Kidney capillary endothelial cell (primary cell): ENCODE results near the gene CFAP92.
"Not testable (repeated sequence)": the region's sequence is repeated elsewhere in the genome, so short reads cannot be mapped to it uniquely, and the experiment has no call there.

Experiments used
- DNase-seq: peaks from one replicate; pipeline ENCODE4 v3.0.0-alpha.2; 2018; ENCODE audit warnings: low spot score

CFAP92 gene

DNA sequence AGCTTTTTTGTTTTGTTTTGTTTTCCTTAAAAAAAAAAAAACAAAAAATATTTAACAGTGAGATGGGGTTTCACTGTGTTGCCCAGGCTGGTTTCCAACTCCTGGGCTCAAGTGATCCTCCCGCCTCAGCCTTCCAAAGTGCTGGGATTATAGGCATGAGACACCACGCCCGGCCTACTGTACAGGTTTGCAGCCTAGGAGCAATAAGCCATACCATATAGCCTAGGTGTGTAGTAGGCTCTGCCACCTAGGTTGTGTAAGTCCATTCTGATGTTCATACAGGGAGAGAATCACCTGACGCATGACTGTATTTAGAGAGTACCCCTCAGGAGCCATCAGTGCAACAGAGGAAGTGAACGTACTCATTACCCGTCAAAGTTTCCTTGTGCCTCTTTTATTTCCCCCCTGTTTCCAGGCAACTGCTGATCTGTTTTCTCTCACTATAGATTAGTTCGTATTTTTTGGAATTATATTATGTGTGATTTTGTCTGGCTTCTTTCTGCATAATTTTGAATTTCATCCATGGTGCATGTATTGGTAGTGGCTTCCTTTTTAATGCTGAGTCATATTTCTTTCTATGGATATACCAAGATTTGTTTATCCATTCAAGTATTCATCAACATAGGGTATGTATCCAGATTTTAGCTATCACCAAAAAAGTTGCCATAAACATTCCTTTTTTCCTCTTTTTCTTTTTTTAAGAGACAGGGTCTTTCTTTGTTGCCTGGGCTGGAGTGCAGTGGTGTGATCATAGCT, 104.6 kb downstream of the CFAP92 start:
- DNase-seq: no peak

DNA sequence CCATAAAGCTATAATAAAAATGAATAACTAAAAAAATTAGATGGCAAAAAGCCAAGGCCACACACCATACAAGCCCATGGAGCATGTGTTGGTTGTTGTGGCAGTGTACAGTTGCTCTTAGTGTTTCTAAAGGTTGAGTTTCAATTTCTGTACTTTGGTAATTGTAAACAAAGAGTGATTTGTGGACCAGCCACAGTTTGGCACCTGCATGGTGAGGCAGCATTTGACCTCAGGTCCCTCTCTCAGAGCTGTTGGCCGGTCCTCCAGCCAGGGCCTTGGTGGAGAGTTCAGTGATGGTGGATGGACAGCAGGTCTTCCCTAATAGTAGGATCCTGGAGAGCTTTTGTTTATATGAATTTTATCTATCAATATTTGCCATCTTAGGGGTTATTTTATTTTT, 108.9 kb downstream of the CFAP92 start:
- no peak for DNase-seq

DNA sequence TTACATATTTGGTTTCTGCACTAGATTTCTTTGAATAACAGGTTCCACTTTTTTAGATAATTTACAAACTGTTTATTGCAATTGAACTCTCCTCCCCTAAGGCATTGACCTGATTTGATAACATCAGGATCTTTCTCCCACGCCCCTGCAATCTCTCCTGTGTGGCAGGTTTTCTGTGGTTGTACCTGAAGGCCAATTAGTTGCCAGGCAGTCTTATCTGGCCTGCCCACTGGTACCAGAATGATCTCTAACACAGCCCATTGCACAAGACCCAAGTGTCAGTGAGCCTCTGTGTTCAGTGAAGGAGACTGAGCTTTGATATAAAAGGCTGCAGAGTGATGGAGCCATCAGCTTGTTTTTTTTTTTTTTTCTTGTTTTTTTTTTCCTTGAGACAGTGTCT, 111.2 kb downstream of the CFAP92 start:
- DNase-seq: no peak

DNA sequence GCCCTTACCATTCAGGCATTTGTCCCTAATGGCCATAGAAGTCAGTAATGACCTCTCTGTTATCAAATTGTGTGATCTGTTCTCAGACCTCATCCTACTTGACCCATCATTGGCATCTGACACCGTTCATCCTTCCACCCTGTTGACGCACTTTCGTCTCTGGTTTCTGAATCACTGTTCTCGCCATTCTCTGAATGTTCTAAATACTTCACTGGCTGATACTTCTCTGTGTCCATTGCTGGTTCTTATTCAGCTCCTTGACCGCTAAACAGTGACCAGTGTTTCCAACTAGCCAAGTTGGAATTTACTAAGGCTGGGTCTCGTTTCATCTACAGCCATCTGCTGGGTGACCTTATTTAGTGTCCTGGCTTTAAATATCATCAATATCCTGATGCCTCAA, 112.3 kb downstream of the CFAP92 start:
- DNase-seq: no peak

DNA sequence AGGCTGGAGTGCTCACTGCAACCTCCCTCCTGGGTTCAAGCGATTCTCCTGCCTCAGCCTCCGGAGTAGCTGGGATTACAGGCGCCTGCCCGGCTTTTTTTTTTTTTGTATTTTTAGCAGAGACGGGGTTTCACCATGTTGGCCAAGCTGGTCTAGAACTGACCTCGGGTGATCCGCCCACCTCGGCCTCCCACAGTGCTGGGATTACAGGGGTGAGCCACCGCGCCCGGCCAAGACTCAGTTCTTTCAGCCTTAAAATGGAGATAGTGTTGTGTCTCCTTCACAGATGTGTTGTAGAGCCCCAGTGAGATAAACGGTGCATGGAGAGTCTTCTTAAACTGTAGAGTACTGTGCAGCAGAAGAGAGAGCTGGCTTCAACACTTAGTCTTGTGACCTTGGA, 113.4 kb downstream of the CFAP92 start:
- DNase-seq: not testable (repeated sequence)

DNA sequence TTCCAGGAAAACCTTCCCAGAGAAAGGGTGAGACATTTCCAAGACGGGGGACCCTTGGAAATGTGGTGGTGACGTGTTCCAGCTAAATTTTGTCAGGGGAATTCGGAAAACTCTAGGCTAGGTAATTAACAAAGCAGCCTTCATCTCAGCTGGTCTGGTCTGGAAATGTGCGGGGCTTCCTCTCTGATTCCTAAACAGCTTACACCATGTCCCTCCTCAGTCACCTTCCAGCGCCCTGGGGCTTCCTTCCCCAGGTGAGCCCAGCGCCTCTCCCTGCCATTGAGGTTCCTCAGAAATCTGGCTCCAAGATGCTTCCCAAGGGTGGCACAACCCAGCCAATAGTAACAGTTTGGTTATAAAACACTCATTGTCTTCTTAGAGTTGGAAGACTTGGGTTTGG, 113.9 kb downstream of the CFAP92 start:
- DNase-seq: no peak

DNA sequence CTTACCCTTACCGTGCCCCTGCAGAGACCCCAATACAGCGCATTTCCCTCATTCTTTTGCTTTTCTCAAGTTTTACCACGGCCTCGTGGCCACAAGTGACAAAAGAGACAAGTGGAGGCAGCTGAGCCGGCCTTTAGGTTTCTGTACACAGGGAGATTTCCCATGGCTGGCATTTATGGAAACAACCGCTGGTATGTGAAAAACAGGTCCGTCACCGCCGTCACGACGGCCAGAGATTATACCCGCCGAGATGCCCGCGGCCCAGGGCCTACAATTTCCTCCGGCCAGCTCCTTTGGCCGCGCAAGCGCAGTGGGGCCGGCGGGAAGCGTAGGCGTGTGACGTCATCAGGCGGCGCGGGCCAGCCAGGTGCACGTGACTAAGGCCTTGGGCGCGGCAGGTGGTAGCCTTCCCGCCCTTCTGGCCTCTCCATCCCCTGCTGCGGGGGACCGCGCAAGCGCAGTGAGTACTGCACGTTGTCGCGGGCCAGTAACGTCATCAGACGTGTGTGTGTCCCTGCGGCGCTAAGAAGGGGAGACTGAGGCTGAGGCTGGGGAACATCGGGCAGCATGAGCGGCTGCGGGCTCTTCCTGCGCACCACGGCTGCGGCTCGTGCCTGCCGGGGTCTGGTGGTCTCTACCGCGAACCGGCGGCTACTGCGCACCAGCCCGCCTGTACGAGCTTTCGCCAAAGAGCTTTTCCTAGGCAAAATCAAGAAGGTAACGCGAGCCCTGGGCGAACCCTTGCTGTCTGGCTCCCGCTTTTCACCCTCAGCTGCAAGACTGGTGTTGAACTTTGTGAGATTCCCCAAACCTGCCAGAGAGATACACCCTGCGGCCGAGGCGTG, 114.5 kb downstream of the CFAP92 start, which contains the start of gene ACAD9:
Gene ACAD9 (plus strand): TSS at position 496 of the 845 bp plus-strand sequence. CDS start 72 bp downstream, at position 568.
- DNase-seq: peak; percentile 98

DNA sequence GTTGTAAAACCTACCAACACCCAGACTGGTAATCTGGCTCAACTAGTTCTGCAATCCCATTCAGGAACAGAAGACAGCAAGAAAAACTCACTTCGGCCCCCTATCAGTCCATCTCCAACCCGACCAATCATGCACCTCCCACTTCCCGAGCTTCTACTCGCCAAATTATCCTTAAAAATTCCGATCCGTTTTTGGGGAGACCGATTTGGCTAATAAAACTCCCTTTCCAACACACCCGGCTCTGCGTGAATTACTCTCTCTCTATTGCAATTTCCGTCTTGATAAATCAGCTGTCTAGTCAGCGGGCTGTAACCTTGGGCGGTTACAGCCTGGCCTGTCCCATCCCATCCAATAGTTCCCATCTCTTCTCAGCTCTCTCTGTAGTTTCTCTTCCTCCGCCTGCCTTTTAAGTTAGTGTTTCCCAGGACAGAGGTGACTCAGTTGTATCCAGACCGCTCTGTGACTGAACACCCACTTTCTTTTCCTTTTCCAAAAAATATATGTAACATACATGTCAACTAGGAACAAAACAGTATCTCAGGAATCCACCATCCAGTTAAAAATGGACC, 115.2 kb downstream of the CFAP92 start:
- DNase-seq: peak; percentile 53

DNA sequence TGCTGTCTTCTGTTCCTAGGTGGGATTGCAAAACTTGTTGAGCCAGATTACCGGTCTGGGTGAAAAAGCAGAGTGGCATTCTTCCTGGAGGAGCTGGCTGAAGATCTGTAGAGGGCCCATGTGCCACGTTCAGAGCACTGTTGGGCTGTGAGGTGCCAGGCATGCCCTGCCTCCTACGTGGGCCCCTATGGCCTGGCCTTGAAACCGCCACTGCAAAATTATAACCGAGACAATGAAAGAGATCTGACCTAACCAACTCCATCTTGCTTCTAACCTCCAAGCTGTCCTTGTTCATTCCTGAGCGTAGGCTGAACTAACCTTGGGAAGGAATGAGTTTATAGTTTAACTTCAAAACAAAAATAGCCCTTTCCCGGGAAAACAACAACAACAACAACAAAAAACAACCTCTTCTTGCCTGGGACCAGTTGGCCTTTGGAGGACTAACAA, 115.8 kb downstream of the CFAP92 start:
- no peak for DNase-seq

DNA sequence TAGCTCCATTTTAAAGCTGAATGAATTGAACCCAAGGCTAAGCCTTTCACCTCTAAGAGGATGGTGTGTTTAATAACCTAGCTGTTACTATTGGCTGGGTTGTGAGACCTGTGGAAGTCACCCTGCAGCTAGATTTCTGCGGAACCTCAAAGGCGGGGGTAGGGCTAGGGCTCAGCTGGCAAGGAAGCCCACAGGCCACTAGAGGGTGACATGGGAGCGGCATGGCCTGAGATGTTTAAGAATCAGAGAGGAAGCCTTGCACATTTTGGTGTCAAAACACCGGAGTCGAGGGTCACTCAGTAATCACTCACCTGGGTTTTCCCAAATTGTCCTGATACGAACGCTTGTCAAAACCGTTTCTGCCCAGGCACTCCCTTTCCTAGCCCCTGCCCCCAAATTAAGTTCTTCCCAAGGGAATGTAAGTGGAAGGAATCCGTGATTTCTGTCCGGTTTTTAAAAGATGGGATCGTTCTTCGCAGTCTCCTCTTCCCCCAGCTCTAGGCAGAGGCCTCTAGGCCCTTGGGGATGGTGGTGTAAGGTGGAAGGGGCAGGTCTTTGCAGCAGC, 118.2 kb downstream of the CFAP92 start:
- DNase-seq: peak; percentile 50

DNA sequence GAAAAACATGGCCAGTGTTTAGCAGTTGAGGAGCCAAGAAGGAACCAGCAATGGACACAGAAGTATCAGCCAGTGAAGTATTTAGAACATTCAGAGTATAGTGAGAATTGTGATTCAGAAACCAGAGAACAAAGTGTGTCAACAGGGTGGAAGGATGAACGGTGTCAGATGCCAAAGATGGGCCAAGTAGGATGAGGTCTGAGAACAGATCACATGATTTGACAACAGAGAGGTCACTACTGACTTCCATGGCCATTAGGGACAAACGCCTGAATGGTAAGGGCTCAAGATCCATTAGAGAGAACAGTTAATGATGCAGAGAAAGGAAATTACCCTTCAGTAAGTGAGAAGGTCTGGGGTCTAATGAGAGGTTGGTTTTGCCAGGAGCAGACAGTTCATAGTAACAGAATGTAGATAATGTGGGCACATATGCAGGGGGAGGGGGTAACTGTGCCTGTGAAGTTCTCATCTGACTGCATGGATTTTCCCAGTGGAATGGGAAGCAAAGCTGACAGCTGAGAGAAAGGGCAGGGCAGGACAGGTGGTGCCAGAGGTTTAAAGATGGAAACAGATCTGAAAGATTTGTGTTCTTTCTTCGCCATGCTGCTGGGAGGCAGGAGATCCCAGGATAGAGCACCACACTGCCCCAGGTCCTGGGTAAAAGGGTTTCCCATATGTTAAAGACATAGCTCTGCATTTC, 119.2 kb downstream of the CFAP92 start:
- no peak for DNase-seq

DNA sequence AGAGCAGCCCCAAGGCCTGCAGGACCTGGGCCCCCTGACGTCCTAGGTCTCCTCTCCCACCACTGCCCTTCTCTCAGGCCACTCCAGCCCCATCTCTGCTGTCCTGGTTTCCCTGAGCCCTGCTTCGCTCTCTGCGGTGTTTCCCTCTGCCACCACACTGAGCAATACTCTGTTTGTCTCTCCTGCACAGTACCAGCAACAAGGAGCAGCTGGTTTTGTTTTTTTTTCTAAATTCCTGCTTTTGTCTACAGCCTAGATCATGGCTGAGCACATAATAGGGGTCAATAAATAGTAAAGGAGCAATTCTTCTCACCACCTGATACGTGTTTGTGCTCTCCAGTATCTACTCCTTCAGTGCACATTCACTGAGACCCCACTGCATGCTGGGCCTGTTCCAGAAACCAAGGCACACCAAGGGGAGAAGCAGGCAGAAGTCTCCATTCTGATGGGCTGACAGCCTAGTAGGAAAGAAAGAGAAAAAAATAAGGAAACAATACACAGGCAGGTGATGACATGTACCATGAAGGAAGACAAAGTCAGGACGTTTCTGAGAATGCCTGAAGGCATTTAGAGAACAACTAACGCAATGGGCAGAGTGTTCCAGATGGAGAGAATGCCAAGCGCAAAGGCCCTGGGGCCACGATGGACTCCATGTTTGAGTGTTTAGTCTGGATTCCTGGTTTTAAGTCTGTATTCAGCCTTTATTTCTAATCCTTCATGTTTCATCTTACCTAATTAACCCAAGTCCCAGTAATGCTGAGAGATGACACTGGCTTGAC, 120.4 kb downstream of the CFAP92 start:
- DNase-seq: no peak

DNA sequence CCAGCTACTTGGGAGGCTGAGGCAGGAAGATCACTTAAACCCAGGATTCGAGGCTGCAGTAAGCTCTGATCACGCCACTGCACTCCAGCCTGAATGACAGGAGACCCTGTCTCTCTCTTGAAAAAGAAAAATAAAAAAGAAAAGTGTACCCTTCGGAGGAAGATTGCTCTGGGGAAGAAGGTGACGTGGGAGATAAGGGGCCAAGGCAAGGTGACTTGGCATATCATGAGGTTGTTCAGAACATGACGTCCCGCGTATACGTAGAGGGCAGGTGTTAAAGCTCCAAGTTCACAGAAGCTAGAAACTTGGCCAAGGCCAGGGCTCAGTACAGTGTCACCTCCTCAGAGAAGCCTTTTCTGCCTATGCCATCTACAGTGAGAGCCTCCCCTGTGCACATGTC, 121.1 kb downstream of the CFAP92 start:
- no peak for DNase-seq

DNA sequence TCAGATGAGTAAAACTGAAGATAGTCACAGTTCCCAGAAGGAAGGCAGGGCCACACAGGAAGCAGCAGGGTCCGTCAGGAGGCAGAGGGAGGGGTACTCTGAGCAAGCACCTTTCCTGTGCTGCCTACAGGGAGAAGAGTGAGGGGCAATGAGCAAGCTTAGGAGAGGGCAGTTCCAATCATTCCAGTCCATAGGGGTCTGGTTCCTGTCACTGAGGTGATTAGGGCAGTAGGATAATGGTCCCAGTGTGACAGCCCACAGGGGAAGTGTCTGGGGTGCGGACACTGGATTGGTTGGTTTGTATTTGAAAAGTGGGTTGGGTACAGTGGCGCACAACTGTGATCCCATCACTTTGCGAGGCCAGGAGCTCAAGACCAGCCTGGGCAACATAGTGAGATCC, 121.6 kb downstream of the CFAP92 start:
- no peak for DNase-seq

DNA sequence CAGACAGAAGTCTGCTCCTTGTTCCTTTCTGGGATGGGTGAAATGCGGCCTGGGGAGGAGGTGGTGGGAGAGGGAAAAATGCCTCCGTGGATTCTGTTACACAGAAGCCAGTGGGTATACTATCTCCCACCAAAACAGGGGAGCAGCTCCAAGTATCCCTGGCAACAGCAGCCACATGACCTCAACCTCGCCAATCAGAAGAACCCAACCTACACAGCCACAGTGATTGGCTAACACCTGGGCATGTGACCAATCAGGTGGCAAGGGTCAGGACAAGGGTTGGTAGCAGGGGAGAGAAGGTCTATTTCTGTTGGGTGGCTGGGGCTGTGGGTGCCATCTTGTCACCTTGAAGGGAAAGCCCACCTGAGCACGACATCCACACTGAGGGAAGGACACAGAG, 123.5 kb downstream of the CFAP92 start:
- DNase-seq: no peak

DNA sequence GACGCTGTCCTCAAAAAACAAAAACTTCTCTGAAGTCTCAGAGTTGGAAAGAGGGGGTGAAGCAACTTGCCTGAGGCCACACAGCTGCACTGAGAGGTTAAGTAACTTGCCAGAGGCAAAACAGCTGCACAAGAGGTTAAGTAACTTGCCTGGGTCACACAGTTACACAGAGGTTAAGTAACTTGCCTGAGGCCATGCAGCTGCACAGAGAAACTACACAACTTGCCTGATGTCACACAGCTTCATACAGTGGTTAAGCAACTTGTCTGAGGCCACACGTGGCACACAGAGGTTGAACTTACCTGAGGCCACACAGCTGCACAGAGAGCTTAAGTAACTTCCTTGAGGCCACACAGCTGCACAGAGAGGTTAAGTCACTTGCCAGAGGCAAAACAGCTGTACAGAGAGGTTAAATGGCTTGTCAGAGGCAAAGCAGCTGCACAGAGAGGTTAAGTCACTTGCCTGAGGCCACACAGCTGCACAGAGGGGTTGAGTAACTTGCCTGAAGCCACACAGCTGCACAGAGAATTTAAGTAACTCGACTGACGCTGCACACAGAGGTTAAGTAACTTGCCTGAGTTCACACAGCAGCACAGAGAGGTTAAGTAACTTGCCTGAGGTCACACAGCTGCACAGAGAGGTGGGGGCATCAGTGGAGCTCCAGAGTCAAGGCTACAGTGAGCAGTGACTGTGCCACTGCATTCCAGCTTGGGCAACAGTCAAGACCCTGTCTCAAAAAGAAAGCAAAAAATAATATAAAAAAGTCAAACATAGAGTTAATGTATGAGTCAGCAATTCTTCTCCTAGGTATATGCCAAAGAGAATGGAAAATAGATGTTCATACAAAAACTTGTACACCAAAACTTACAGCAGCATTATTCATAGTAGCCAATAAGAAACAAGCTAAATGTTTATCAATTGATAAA, 126.4 kb downstream of the CFAP92 start:
- DNase-seq: no peak

DNA sequence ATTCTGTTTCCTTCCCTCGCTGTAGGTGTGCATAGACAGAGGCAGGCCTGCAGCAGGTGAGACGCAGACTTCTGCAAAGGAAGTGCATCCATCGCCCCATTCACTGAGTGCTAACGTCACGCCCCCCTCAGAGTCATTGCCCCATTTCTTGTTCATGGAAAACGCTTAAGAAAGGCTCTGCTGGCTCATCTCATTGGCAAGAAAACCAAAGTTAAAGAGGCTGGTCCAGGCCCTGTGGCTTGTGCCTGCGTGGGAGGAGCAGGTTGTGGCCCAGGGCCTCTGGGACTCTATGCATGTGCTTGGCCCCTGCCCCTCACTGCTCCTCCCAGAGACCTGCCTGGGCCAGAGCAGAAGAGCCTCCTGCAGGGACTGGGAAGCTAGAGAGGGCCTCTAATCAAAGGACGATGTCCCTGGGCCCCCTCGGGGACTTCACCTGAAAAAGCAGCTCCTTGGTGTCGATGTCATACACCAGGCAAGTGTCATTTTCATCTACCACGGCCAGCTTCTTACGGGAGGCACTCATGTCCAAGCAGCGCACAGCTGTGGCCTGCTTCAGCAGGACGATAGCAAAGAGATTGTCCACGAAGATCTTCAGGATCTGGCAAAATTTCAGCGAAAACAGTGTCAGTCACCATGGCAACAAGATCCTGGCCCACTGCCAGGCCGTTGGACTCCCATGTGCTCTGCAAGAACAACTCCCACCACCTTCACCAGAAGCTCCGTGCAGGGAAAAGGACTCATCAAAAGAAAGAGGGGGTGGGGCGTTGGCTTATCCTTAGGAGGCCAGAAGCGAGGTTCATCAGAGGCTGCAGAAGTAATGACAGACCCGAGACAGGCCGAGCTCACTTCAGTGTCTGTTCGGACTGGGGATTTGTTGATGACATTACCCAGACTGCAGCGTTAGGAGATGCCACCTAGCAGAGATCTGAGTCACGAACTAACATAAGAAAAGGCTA, 128.7 kb downstream of the CFAP92 start:
- DNase-seq: not testable (repeated sequence)

DNA sequence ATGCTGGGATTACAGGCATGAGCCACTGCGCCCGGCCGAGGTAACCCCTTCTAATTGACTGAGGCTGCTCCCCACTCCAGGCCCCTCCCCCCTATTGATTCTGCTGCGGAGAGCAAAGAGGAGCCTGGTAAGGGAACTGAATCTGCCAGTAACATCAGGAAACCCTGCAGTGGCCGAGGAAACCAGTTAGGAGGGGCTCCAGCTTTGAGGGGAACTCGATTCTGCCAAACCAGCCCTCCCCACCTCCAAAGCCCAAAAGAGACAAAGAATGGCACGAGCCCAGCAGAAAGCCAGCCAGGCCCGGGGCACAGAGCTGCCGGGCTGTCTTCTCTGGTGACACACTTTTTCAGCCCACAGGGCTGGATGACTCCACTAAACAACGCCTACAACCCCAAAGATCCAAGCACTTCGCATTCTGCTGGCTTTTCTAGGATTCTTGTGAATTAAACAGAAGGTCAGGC, 129.5 kb downstream of the CFAP92 start:
- DNase-seq: no peak

DNA sequence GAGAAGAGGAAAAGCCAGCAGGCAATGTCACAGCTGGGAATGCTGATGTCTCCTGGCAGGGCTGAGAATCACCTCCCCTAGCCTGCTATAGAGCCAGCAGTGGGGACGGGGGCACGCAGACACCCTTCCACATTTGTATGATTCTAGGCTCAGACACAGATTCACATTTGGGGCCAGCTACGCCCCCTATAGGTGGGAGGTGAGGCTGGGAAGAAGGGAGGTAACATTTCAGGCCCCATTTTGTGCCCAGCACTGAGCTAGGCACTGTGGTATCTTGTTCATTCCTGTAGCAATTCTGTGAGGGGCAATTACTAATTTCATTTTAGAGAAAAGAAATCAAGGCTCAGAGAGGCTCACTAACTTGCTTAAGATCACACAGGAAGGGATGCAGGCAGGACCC, 130.3 kb downstream of the CFAP92 start:
- DNase-seq: no peak
